Fibroblast of skin of scalp (primary cell): Measurements from ENCODE around the gene TAX1BP3. TPM values are rescaled to one million over a fixed set of nuclear protein-coding genes. Genes with fewer than 3 reads are reported as not detected.
"Not testable (repeated sequence)": the region's sequence is repeated elsewhere in the genome, so short reads cannot be mapped to it uniquely, and the experiment has no call there.

Experiments
- DNase-seq: peaks from one replicate; pipeline ENCODE4 v3.0.0-alpha.2; 2013
- polyA plus RNA-seq, 2 experiments: library from polyadenylated mRNA; unstranded; fragments of 120-200 nt; gene quantifications; one replicate each; pipeline ENCODE4 v1.2.1, GENCODE V29; 2013; ENCODE audit not compliant: insufficient read length in 2 of 2

TAX1BP3 gene, protein sequence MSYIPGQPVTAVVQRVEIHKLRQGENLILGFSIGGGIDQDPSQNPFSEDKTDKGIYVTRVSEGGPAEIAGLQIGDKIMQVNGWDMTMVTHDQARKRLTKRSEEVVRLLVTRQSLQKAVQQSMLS
- 223 TPM for polyA plus RNA-seq (2013, experiment 1 of 2; ENCODE audit: insufficient read length)
- 215 TPM for polyA plus RNA-seq (2013, experiment 2 of 2; ENCODE audit: insufficient read length)

DNA sequence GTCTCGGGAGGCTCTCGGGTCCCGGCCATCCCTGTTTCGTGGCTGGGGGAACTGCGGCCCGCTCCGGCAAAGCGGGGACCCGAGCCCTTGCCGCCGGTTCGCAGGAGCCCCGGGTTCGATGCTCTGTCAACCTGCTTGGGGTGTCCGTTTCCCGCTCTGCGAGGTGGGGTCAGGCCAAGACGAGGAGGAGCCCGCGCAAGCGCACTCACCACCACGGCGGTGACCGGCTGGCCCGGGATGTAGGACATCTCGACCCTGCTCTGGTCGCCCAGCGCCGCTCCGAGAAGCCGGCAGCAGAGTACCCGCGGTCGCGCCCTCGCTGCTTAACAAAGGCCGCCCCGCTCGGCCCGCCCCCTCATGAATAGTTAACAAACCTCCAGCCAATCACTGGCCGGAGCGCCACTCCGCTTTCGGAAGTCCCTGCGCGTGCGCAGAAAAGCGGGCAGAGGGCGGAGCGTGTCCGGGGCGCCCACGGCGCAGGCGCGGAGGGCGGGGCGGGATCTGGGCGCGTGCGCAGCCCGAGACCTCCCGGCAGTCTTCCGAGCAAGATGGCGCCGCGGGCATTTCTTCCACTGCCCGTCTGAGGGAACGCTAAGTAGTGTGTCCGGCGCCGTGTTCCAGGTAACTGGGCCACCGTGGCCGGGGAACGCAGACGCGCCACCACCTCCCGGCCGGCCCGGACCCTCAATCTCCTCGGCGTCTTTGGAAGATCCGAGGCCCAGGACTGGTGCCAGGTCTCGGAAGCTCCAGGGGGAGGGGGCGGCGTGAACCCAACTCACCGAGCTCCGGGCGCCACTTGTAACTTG is at the start of gene TAX1BP3, which contains the start of gene EMC6:
TAX1BP3 (minus strand) TSS at position 300 of the 806 bp plus-strand sequence; CDS start at position 248, 52 bp downstream.
EMC6 (plus strand) TSS at position 534 of the 806 bp plus-strand sequence. CDS start 335 bp downstream, outside the sequence.
- DNase-seq = peak; percentile 98

DNA sequence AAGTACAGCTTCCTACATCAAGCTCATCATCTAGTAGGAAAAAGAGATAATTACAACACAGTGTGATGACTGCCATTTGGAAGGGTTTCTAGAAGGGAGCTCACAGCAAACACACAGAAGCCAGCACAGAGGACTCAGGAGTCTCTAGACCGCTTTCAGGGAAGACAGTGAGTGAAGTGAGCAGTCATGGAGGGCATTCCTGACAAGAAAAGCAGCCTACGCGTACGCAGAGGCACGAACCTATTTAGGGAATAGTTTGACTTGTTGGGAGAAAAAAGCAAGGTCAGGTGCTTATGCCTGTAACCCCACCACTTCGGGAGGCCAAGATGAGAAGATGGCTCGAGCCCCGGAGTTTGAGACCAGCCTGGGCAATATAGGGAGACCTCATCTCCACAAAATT is 46.9 kb upstream of the TAX1BP3 start:
- no peak for DNase-seq

DNA sequence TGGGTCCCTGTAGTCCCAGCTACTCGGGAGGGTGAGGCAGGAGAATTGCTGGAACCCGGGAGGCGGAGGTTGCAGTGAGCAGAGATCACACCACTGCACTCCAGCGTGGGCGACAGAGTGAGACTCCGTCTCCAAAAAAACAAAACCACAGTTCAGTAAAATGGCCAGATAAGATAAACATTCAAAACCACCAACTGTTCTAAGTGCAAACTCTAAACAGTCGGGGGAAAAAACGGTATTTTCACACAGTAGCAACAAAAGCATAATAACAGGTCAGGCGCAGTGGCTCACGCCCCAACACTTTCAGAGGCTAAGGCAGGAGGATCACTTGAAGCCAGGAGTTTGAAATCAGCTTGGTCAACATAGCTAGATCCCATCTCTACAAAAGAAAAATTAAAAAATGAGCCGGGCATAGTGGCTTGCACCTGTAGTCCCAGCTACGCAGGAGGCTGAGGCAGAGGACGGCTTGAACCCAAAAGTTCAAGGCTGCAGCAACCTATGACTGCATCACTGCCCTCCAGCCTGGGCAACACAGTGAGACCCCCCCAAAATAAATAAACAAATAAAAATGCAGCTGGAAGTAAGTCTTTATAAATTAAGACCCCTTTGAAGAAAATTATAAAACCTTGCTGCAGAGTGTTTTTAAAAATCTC is 44.6 kb upstream of the TAX1BP3 start:
- DNase-seq = no peak

DNA sequence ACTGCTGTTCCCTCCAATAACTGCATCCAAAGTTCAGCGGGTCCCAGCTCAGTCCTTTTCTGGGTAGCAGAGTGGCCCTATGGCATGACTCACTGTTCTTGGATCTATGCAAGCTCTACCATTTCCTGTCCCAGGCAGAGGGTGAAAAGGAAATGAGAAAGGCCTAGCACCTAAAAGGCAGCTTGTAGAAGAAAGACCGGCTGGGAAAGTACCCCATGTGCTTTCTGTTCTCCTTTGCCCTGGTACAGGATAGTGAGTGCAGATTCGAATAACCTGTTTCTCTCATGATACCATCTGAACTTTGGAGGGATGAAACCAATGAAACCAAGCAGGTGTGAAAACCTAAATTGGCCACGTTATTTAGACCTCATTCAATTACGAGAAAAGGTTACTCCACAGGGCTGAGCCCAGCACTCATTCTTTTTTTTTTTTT is 42.6 kb upstream of the TAX1BP3 start:
- peak; percentile 16 for DNase-seq

DNA sequence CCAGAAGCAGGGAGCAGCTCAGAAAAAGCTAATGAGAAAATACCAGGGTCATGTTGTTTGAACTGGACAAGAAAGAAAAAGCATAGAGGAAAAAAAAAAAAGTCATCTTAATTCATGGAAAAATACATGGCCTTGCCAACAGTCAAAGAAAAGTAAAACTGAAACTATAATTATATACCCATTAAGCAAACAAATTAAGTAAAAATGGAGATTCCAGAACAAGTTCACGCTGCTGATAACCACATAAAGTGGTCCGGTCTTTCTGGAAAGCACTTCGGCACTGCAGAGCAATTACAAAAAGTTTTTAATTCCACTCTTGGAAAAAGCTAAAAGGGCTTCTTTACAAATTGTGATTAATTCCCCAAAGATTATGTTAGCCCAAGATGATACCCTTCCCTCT is 40.0 kb upstream of the TAX1BP3 start:
- DNase-seq = no peak

DNA sequence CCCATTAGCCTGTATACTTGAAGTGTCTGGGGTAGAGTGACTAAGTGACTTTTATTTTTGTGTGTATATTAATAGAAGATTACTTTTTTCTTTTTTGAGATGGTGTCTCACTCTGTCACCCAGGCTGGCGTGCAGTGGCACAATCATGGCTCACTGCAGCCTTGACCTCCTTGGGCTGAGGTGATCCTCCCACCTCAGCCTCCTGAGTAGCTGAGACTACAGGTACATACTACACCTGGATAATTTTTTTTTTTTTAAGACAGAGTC is 37.3 kb upstream of the TAX1BP3 start:
- not testable (repeated sequence) for DNase-seq

DNA sequence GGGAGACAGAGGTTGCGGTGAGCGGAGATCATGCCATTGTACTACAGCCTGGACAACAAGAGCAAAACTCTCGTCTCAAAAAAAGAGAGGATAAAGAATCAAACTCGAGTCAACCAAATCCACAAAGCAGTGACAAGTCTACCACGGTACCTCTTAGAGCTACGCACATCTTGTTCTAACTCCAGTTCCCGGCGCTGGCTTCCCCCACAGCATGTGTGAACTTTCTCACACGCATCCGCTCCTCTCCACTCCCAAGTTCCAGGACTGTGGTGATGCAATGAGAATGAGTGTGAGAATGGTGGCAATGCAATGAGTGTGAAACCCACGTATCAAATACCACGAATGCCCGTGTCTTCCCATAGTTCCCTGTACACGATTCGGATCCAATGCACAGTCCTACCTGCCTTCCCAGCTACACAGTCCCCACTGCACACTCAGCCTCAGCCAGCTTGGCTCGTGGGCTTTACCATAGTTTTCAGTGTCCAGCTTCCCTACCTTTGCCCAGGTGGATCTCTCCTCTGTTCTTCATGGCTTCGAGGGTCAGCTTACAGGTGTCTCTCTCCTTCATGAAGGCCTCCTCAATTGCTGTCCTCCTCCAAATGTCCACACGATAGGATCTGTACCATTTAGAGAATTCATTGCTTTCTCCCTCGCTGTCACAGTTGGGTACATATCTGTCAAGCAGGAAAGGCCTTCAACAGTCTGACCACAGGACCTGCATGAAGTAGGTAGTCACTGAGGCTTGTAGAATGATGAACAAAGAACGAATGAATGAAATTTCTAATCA is 36.7 kb upstream of the TAX1BP3 start:
- DNase-seq = no peak

DNA sequence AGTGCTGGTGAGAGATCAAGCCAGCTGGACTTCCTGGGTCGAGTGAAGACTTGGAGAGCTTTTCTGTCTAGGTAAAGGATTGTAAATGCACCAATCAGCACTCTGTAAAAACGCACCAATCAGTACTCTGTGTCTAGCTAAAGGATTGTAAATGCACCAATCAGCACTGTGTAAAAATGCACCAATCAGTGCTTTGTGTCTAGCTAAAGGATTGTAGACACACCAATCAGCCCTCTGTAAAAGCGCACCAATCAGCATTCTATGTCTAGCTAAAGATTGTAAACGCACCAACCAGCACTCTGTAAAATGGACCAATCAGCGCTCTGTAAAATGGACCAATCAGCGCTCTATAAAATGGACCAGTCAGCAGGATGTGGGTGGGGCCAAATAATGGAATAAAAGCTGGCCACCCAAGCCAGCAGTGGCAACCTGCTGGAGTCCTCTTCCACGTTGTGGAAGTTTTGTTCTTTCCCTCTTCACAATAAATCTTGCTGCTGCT is 33.7 kb upstream of the TAX1BP3 start:
- DNase-seq = not testable (repeated sequence)

DNA sequence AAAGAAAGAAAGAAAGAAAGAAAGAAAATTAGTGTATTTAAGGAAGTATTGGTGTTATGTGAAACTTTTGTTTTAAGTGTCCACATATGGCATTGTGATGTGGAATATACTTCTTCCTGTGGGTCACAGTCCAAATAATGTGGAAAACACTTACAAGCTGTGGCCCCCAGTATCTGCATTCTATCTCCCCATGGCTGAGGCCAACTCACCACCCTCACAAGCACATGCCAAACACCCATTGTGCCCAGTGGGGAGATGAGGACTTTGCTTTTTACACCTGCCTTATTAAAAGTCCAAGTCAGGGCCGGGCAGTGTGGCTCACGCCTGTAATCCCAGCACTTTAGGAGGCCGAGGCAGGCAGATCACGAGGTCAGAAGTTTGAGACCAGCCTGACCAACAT is 31.6 kb upstream of the TAX1BP3 start:
- no peak for DNase-seq

DNA sequence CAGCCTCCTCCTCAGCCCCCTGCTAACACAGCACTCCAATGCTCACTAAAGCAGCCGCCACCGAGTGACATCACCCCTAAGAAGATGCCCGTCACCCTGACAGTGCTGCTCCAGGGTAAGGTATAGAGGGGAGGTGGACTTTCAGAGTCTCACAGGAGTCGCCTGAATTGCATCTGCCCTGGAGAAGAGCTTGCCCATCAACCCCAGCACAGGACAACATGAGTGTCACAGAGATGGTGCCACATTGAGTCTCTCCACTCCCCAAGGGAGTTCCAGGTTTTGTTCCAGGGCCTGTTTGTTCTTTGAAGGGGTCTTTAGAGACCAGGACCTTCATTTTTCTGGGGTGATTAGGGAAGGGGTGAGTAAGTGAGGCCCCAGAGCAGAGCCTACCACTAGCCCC is 29.8 kb upstream of the TAX1BP3 start:
- no peak for DNase-seq

DNA sequence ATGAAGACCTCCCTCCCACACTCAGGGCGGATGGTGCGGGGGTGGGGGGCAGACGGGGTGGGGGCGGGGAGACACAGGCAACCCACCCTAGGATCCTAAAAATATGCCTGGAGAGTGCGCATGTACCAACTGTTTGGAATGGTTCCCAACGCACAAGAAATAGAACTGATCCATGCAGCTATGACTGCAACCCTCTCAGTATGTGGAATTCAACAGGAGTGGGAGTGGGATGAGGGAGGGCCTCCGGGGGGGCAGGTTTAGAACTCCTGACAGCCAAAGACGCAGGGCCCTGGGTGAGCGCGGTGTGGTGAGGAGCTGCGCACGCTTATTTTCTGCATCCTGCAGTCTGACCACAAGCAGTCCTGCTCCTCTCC is 28.7 kb upstream of the TAX1BP3 start:
- DNase-seq = no peak

DNA sequence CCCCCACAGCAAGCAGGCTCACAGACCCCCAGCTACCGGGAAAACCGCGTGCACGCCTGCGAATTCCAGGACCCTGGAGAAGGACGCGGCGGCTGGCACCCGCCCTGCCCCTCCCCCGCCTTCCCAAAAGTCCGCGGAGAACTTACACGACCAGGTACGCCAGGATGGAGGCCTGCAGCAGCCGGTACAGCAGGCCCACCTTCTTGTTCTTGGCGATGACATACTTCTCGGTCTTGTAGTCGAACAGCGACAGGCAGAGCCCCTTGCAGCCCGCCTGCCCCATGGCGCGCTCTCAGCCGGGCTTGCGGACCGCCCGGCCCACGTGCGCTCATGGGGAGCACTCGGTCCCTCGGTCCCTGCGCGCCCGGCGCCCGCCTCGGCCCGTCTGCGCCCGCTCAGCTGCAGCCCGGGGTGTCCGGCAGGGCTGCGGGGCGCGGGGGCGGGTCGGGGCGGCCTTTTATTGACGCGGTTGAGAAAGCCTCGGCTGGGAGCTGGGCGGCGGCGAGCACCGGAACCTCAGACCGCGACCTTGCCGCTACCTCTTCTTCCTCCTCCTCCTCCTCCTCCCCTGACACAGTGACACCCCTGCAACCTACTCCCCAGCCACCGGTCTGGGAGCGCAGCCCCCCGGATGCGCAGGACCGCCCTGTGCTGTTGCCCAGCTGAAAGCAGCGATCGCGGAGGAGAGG is 27.5 kb upstream of the TAX1BP3 start, which contains the start of gene P2RX5:
P2RX5 (minus strand) TSS at position 433 of the 689 bp plus-strand sequence; CDS start at position 283, 150 bp downstream.
- DNase-seq = no peak

DNA sequence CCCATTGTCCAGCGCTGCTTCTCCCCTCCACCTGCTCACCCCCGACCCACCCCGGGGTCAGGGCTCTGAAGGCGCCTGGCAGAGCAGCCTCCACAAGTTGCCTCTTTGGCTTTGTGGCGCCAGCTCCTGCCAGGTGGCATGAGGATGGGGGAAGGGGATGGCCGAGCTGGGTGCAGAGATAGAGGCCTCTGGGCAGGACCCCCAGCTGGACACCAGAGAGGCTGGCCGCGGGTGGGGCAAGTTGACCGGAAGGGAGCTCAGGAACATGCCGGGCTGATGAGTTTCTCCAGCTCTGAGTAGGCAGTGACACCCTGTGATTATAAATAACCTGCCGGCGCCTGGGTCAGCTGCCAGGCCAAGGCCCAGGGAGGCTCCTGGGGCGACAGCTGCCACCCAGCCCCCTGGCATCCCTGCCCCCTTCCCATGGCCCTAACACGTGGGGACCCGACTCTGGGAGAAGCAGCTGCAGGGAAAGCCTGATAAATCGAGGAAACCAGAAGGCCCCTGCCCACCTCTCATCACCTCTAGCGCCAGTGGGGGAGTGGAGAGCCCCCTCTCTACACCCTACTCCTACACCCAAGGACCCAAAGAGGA is 26.8 kb upstream of the TAX1BP3 start:
- no peak for DNase-seq

DNA sequence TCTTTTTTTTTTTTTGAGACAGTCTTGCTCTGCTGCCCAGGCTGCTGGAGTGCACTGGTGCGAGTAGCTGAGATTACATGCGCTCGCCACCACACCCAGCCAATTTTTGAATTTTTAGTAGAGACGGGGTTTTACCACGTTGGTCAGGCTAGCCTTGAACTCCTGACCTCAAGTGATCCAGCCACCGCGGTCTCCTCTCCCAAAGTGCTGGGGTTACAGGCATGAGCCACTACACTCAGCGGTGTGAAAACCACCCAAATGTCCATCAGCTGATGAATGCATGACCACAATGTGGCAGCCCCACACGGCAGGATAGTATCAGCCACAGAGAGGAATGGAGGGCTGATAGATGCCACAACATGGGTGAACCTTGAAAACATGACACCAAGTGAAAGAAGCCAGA is 25.5 kb upstream of the TAX1BP3 start:
- no peak for DNase-seq

DNA sequence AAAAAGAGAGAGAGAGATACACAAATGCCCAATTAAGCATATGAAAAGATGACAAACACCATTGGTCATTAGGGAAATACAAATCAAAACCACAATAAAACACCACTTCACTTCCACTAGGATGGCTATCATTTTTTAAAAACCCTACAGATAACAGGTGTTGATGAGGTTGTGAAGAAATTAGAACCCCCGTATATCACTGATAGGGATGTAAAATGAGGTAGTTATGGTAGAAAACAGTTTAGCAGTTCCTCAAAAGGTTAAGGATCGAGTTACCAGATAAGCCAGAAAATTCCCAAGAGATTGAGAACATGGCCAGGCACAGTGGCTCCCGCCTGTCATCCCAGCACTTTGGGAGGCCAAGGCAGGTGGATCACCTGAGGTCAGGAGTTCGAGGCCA is 24.8 kb upstream of the TAX1BP3 start:
- no peak for DNase-seq

DNA sequence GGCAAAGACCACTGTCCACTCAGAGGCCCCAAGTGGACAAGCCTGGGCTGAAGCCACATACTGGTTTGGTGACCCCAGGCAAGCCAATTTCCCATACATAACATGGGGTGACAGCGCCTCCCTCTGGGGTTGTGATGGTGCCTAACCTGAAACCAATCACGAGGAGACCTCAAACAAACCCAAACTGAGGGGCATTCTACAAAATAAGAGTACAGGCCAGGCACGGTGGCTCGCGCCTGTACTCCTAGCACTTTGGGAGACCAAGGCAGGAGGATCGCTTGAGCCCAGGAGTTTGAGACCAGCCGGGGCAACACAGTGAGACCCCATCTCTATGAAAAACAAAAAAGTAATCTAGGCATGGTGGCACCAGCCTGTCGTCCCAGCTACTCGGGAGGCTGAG is 24.0 kb upstream of the TAX1BP3 start:
- no peak for DNase-seq

DNA sequence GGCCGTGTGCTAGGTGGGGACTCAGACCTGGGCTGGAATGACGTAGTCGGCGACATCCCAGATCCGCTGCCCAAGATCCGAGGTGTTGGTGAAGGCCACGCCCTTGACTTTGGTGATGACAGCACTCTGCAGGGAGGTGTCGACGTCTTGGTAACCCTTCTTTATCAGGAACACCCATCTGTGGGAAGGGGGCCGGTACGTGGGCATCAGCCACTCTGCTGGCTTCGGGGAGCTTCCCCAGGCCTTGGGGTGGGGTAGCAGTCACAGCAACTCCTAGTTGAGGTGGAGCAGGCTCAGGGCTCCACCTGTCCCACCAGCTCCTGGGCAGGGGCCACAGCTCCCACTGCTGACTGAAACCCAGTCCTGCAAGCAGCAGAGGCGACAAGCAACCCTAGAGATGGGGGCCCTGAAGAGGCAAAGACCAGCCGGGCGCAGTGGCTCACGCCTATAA is 23.3 kb upstream of the TAX1BP3 start:
- DNase-seq = no peak

DNA sequence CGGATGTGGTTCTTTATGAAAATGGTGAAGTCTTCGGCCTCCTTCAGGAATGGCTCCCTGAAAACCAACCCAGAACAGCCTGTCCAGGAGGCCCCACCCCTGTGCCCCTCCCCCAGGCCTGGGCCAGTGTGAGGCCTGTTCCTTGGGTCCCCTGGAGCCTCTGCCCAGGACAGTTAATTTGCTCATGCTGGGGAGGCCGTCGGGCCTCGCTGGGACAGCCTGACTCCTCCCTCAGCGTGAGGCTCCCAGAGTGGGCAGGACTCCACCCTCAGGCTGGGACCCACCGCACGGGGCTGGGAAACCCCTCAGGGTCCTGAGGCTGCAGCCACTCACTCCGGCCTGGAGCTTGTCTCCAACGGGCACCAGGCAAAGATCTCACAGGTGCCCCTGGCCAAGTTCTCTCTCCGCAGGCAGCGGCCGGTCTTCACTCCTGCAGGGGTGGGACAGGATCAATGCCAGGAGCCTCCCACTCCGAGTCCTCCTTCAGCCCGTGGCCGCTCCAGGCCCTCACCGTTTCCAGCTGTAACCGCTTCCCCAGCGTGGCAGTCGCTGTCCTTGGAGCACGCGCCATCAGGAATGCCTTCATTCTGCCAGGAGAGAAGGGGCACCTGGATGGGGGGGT is 21.8 kb upstream of the TAX1BP3 start:
- no peak for DNase-seq

DNA sequence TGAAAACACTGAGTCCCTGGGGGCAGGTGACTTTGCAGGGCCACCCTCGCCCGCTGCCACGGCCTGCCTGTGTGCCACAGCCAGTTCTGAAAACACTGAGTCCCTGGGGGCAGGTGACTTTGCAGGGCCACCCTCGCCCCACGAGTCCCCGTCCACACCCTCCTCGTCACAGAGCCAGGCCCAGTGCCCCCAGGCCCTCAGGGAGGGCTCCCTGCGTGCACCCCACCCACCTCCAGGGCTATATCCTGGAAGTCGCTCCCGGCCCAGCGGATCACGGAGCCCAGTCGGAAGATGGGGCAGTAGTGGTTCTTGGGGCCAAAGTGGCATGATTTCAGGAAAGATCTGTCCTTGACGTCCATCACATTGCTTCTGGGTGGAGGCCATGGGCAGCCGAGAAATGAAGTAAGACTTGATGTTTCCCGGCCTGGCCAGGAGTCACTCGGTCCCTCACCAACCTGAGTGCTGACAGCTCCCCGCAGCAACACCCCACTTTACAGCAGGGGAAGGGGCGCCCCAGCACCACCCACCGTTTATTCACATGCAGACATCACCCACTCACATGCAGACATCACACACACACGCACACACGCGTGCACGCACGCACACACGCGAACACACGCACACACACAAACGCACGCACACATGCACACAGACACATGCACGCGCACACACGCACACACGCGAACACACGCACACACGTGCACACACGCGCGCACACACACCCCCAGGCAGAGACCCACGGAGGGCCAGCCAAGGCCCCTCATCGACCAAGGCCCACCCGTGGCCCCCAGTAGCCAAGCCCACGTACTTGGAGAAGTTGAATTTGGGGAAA is 21.1 kb upstream of the TAX1BP3 start:
- DNase-seq = no peak

DNA sequence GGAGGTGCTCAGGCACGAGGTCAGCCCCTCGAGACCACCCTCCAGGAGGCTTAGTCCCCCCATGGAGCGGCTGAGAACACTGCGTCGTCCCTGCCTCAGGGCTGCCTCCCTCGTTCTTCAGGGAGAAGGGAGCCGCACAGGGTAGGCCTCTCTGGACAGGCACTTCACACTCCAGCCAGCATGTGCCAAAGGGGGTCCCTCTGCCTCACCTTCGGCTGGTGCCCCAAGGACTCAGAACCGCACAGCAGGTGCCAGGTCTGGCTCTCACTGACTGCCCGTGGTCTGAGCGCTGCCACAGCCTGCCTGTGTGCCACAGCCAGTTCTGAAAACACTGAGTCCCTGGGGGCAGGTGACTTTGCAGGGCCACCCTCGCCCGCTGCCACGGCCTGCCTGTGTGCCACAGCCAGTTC is 20.5 kb upstream of the TAX1BP3 start:
- DNase-seq = no peak
